GM12878 (cell line): Measurements from ENCODE around the gene SORL1. TPM values are rescaled to one million over a fixed set of nuclear protein-coding genes. Genes with fewer than 3 reads are reported as not detected.
A peak's percentile ranks its signal among the peaks of the same experiment; 100 is the strongest.

Source experiments
- BHLHE40 ChIP-seq, 2 experiments: fragments of 450-650 bp in 1 of 2; IDR thresholded peaks; 2 replicates each; pipeline ENCODE4 v1.6.1; 2011 to 2017; ENCODE audit warnings: low read depth in 2 of 2, borderline replicate concordance in 1 of 2, improper control_type of control experiment in 1 of 2, low read length in 1 of 2, mild to moderate bottlenecking in 1 of 2
- BRCA1 ChIP-seq: IDR thresholded peaks from 2 replicates; pipeline ENCODE4 v1.6.1; 2011; ENCODE audit warnings: low read depth, low read length, improper control_type of control experiment
- CBFB ChIP-seq: IDR thresholded peaks from 2 replicates; pipeline ENCODE4 v1.6.1; 2016; ENCODE audit warnings: antibody characterized with exemption, low read depth
- IKZF2 ChIP-seq, 2 experiments: fragments of 450-650 bp; IDR thresholded peaks; 2 replicates each; pipeline ENCODE4 v1.6.1; 2017; ENCODE audit warnings: mild to moderate bottlenecking in 2 of 2, moderate library complexity in 2 of 2
- RB1 ChIP-seq: fragments of 450-650 bp; formaldehyde crosslinking; IDR thresholded peaks from 2 replicates; pipeline ENCODE4 v1.6.1; 2017; ENCODE audit warnings: mild to moderate bottlenecking, borderline replicate concordance
- RBBP5 ChIP-seq: fragments of 200-600 bp; sonication (generic); conservative IDR thresholded peaks from 2 replicates; pipeline ENCODE4 v1.6.1; 2016
- SMAD1 ChIP-seq: fragments of 450-650 bp; IDR thresholded peaks from 2 replicates; pipeline ENCODE4 v1.6.1; 2018; ENCODE audit warnings: mild to moderate bottlenecking, low read depth; ENCODE audit not compliant: partially characterized antibody
- TBL1XR1 ChIP-seq: IDR thresholded peaks from 2 replicates; pipeline ENCODE4 v1.6.1; 2012; ENCODE audit warnings: low read depth, low read length, improper control_type of control experiment
- ZNF274 ChIP-seq: IDR thresholded peaks from one replicate; pipeline ENCODE4 v1.8.0; 2011; ENCODE audit not compliant: insufficient read length, insufficient read depth
- polyA plus RNA-seq, 11 experiments: library from polyadenylated mRNA; depleted of rRNA in 4 of 11; unstranded in 6 of 11; stranded (reverse) in 5 of 11; fragments of >200 nt; fragmentation: Nextera tagmentation in 4 of 11; fragmentation: Illumina TruSeq in 1 of 11; extraction: Ambion mirVana in 4 of 11; extraction: Trizol in 1 of 11; gene quantifications; 1 replicate in 1 of 11; 2 replicates in 10 of 11; pipeline versions ENCODE4 v1.2.1 to v1.2.3, GENCODE V29; 2011 to 2016; ENCODE audit warnings: inconsistent platforms in 2 of 11, missing spikeins in 2 of 11, low read depth in 1 of 11
- total RNA-seq, 4 experiments: library from RNA; depleted of rRNA in 3 of 4; stranded (reverse); fragments of >200 nt in 3 of 4; fragmentation: Illumina TruSeq in 1 of 4; extraction: Trizol in 1 of 4; gene quantifications; 2 replicates each; pipeline versions ENCODE4 v1.2.1 to v1.2.3, GENCODE V29; 2013 to 2021
- TF ChIP-seq, protein P1 (sequence below): fragments of 450-650 bp; formaldehyde crosslinking; IDR thresholded peaks from 2 replicates; pipeline ENCODE4 v1.5.0; 2022; ENCODE audit warnings: mild to moderate bottlenecking, missing genetic modification characterization
- TF ChIP-seq, protein P2 (sequence below): fragments of 450-650 bp; IDR thresholded peaks from 2 replicates; pipeline ENCODE4 v1.6.1; 2018; ENCODE audit warnings: borderline replicate concordance, mild to moderate bottlenecking; ENCODE audit not compliant: partially characterized antibody
- TF ChIP-seq, protein P3 (sequence below): fragments of 450-650 bp; IDR thresholded peaks from 2 replicates; pipeline ENCODE4 v1.6.1; 2017; ENCODE audit warnings: mild to moderate bottlenecking, moderate library complexity
- TF ChIP-seq, protein P4 (sequence below): IDR thresholded peaks from 2 replicates; pipeline ENCODE4 v1.6.1; 2011; ENCODE audit warnings: low read depth, mild to moderate bottlenecking, low read length, moderate library complexity, borderline replicate concordance; ENCODE audit errors: extremely low read depth
- TF ChIP-seq, protein P5 (sequence below): fragments of 450-650 bp; IDR thresholded peaks from 2 replicates; pipeline ENCODE4 v1.6.1; 2017; ENCODE audit warnings: mild to moderate bottlenecking, moderate library complexity

SORL1 gene
- total and polyA plus RNA-seq, 10 of the 15 experiments (the other 5 are each of a cell fraction or from before 2014, with no cell fraction given): 20.2 to 107 (median 59.9) TPM

DNA sequence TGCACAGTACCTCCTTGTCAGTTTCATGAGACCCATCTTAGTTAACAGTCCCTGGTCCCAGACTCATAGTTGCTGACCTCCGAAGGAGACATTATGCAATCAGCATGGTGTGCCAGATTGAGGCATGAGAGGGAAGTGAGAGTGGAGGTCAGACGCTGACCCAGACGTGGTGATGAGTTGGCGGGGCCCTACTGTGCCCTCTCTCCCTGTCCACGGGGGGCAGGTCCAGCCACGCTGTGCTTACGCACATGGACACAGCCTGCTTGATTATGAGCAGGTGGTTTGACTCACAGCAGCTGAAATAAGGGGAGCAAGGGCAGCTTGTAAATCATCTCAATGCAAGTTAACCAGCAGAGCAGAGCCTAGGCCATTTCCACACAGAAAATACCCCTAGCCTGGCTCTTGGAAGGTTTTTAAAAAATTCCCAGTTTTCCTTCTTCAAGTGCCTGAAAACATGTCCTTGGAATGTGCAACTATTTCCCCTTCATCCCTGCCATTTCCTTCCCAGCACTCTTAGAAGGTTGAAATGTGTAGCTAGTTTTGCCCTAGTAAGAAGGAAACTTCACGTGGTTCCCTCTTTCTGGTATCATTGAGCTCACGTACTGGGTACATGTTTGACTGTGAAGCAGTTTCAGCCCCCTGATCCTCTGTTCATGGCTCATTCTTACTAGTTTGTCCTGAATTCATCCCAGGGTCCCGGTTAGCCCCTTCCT, 123.3 kb downstream of the SORL1 start (continued):
- TF ChIP-seq, protein P1, sequence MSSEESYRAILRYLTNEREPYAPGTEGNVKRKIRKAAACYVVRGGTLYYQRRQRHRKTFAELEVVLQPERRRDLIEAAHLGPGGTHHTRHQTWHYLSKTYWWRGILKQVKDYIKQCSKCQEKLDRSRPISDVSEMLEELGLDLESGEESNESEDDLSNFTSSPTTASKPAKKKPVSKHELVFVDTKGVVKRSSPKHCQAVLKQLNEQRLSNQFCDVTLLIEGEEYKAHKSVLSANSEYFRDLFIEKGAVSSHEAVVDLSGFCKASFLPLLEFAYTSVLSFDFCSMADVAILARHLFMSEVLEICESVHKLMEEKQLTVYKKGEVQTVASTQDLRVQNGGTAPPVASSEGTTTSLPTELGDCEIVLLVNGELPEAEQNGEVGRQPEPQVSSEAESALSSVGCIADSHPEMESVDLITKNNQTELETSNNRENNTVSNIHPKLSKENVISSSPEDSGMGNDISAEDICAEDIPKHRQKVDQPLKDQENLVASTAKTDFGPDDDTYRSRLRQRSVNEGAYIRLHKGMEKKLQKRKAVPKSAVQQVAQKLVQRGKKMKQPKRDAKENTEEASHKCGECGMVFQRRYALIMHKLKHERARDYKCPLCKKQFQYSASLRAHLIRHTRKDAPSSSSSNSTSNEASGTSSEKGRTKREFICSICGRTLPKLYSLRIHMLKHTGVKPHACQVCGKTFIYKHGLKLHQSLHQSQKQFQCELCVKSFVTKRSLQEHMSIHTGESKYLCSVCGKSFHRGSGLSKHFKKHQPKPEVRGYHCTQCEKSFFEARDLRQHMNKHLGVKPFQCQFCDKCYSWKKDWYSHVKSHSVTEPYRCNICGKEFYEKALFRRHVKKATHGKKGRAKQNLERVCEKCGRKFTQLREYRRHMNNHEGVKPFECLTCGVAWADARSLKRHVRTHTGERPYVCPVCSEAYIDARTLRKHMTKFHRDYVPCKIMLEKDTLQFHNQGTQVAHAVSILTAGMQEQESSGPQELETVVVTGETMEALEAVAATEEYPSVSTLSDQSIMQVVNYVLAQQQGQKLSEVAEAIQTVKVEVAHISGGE (CRISPR knock-in tag): no peak
- TF ChIP-seq, protein P2, sequence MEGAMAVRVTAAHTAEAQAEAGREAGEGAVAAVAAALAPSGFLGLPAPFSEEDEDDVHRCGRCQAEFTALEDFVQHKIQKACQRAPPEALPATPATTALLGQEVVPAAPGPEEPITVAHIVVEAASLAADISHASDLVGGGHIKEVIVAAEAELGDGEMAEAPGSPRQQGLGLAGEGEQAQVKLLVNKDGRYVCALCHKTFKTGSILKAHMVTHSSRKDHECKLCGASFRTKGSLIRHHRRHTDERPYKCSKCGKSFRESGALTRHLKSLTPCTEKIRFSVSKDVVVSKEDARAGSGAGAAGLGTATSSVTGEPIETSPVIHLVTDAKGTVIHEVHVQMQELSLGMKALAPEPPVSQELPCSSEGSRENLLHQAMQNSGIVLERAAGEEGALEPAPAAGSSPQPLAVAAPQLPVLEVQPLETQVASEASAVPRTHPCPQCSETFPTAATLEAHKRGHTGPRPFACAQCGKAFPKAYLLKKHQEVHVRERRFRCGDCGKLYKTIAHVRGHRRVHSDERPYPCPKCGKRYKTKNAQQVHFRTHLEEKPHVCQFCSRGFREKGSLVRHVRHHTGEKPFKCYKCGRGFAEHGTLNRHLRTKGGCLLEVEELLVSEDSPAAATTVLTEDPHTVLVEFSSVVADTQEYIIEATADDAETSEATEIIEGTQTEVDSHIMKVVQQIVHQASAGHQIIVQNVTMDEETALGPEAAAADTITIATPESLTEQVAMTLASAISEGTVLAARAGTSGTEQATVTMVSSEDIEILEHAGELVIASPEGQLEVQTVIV: no peak
- TF ChIP-seq, protein P3, sequence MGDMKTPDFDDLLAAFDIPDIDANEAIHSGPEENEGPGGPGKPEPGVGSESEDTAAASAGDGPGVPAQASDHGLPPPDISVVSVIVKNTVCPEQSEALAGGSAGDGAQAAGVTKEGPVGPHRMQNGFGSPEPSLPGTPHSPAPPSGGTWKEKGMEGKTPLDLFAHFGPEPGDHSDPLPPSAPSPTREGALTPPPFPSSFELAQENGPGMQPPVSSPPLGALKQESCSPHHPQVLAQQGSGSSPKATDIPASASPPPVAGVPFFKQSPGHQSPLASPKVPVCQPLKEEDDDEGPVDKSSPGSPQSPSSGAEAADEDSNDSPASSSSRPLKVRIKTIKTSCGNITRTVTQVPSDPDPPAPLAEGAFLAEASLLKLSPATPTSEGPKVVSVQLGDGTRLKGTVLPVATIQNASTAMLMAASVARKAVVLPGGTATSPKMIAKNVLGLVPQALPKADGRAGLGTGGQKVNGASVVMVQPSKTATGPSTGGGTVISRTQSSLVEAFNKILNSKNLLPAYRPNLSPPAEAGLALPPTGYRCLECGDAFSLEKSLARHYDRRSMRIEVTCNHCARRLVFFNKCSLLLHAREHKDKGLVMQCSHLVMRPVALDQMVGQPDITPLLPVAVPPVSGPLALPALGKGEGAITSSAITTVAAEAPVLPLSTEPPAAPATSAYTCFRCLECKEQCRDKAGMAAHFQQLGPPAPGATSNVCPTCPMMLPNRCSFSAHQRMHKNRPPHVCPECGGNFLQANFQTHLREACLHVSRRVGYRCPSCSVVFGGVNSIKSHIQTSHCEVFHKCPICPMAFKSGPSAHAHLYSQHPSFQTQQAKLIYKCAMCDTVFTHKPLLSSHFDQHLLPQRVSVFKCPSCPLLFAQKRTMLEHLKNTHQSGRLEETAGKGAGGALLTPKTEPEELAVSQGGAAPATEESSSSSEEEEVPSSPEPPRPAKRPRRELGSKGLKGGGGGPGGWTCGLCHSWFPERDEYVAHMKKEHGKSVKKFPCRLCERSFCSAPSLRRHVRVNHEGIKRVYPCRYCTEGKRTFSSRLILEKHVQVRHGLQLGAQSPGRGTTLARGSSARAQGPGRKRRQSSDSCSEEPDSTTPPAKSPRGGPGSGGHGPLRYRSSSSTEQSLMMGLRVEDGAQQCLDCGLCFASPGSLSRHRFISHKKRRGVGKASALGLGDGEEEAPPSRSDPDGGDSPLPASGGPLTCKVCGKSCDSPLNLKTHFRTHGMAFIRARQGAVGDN: peak; percentile 79
- TF ChIP-seq BRCA1 (no peak), ZNF274 (no peak), CBFB (peak; percentile 40; the same call in 1 of the 2 replicates), RBBP5 (no peak), TBL1XR1 (peak; percentile 81), RB1 (no peak), SMAD1 (no peak), BHLHE40 (IDR thresholded peaks at IDR 0.05; ENCODE audit: borderline replicate concordance in 1 of 2, low read depth in 2 of 2, low read length in 1 of 2) (peak; percentile 42 to 75), IKZF2 (IDR thresholded peaks at IDR 0.05) (peak; percentile 87 to 88)
- TF ChIP-seq, protein P4, sequence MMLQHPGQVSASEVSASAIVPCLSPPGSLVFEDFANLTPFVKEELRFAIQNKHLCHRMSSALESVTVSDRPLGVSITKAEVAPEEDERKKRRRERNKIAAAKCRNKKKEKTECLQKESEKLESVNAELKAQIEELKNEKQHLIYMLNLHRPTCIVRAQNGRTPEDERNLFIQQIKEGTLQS: no peak
- TF ChIP-seq, protein P5, sequence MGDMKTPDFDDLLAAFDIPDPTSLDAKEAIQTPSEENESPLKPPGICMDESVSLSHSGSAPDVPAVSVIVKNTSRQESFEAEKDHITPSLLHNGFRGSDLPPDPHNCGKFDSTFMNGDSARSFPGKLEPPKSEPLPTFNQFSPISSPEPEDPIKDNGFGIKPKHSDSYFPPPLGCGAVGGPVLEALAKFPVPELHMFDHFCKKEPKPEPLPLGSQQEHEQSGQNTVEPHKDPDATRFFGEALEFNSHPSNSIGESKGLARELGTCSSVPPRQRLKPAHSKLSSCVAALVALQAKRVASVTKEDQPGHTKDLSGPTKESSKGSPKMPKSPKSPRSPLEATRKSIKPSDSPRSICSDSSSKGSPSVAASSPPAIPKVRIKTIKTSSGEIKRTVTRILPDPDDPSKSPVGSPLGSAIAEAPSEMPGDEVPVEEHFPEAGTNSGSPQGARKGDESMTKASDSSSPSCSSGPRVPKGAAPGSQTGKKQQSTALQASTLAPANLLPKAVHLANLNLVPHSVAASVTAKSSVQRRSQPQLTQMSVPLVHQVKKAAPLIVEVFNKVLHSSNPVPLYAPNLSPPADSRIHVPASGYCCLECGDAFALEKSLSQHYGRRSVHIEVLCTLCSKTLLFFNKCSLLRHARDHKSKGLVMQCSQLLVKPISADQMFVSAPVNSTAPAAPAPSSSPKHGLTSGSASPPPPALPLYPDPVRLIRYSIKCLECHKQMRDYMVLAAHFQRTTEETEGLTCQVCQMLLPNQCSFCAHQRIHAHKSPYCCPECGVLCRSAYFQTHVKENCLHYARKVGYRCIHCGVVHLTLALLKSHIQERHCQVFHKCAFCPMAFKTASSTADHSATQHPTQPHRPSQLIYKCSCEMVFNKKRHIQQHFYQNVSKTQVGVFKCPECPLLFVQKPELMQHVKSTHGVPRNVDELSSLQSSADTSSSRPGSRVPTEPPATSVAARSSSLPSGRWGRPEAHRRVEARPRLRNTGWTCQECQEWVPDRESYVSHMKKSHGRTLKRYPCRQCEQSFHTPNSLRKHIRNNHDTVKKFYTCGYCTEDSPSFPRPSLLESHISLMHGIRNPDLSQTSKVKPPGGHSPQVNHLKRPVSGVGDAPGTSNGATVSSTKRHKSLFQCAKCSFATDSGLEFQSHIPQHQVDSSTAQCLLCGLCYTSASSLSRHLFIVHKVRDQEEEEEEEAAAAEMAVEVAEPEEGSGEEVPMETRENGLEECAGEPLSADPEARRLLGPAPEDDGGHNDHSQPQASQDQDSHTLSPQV: peak; percentile 75; the same call in 1 of the 2 replicates
